ENCODE measurements around the gene PLA2G4E. TPM values are rescaled to one million over a fixed set of nuclear protein-coding genes. Genes with fewer than 3 reads are reported as not detected.

Gene PLA2G4E
- total and polyA plus RNA-seq, 7 donors: 0.01 to 0.34 (median 0.08) TPM; not detected in 2

DNA sequence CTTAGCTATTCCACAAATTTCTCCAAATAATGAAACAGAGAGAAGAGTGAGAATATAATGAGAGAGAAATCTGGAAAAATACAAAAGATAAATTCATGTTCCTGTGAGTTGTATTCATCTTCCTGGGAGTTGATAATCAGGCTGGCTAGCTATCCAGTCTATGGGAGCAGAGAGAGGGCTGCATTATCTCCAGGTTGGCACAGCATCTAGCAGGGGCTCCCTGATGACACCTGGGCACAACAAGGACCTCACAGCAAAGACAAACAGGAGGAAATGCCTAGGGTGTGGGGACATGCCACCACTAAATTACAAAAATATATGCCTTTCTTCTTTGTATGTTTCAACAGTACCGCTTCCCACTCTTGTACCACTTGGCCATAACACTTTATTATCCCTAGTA, 50.4 kb downstream of the PLA2G4E start:
- no peaks in the 10 kb centered on the region for H3K36me3 ChIP-seq (ENCODE audit: insufficient read depth in 1 of 2, low read depth in 1 of 2)
- TF ChIP-seq CTCF (IDR thresholded peaks at IDR 0.05): no peak
- no peak overlapping the region for H3K27ac ChIP-seq
- peaks cover 19% of the 10 kb centered on the region for H3K4me1 ChIP-seq
- no peak for ATAC-seq
- intact Hi-C loops (cut with DNase I): loop anchor here in 1 of 2 donors (5.0 kb wide), 1 partner anchor 43 kb away; no protein-coding TSS in a partner anchor
- no peaks in the 10 kb centered on the region for H3K9me3 ChIP-seq
- DNase-seq: no peak
- H3K4me3 ChIP-seq: peak overlapping the region; percentile 87
- 82 to 94% (median 89%) methylated on average over 1 of the region's 1 CpG for WGBS, 3 donors
- no peaks in the 10 kb centered on the region for H3K27me3 ChIP-seq (ENCODE audit: insufficient read depth in 3 of 3, low read length in 2 of 3)

- no peak for TF ChIP-seq CTCF (IDR thresholded peaks at IDR 0.05)
- no peaks in the 10 kb centered on the region for H3K36me3 ChIP-seq (ENCODE audit: insufficient read depth in 1 of 2, low read depth in 1 of 2)
- ATAC-seq (no peak), DNase-seq (no peak)
- no peaks in the 10 kb centered on the region for H3K9me3 ChIP-seq
- peak overlapping the region; percentile 20 for H3K4me3 ChIP-seq
- 62 to 73% (median 65%) methylated on average over 3 of the region's 3 CpGs for WGBS, 3 donors
- peaks cover 19% of the 10 kb centered on the region for H3K4me1 ChIP-seq
- no peaks in the 10 kb centered on the region for H3K27me3 ChIP-seq (ENCODE audit: insufficient read depth in 3 of 3, low read length in 2 of 3)
- H3K27ac ChIP-seq: no peak overlapping the region
- intact Hi-C loops (cut with DNase I): loop anchor here in 1 of 2 donors (5.0 kb wide), 2 partner anchors 43 to 143 kb away; partner anchors contain the start of gene JMJD7
Observed at GRCh38 chr15:41969851-41970431, 50.9 kb downstream of the PLA2G4E start.

GRCh38 chr15:41968701-41969100, 52.1 kb downstream of the PLA2G4E start:
- ATAC-seq (no peak), DNase-seq (no peak)
- Histone ChIP-seq H3K4me3 (no peak overlapping the region), H3K36me3 (ENCODE audit: insufficient read depth in 1 of 2, low read depth in 1 of 2) (no peaks in the 10 kb centered on the region), H3K27me3 (ENCODE audit: insufficient read depth in 3 of 3, low read length in 2 of 3) (no peaks in the 10 kb centered on the region), H3K4me1 (peaks cover 19% of the 10 kb centered on the region), H3K27ac (no peak overlapping the region), H3K9me3 (no peaks in the 10 kb centered on the region)
- intact Hi-C loops (cut with DNase I): loop anchor here in 1 of 2 donors (5.0 kb wide), 1 partner anchor 141 kb away; the partner anchor contains the start of gene JMJD7
- 86 to 94% (median 90%) methylated on average over 4 of the region's 4 CpGs for WGBS, 3 donors
- no peak for TF ChIP-seq CTCF (IDR thresholded peaks at IDR 0.05)

GRCh38 chr15:41967506-41968206, 53.2 kb downstream of the PLA2G4E start:
- 65 to 71% (median 65%) methylated on average over 4 of the region's 4 CpGs for WGBS, 3 donors
- H3K9me3 ChIP-seq: no peaks in the 10 kb centered on the region
- H3K4me1 ChIP-seq: peaks cover 19% of the 10 kb centered on the region
- TF ChIP-seq CTCF (IDR thresholded peaks at IDR 0.05): no peak
- intact Hi-C loops (cut with DNase I): loop anchor here in 1 of 2 donors (5.0 kb wide), 1 partner anchor 140 kb away; the partner anchor contains the start of gene JMJD7
- DNase-seq (no peak), ATAC-seq (no peak)
- H3K27me3 ChIP-seq (ENCODE audit: insufficient read depth in 3 of 3, low read length in 2 of 3): no peaks in the 10 kb centered on the region
- peak overlapping the region; percentile 31 for H3K27ac ChIP-seq
- H3K4me3 ChIP-seq: no peak overlapping the region
- H3K36me3 ChIP-seq (ENCODE audit: insufficient read depth in 1 of 2, low read depth in 1 of 2): no peaks in the 10 kb centered on the region
